Pancreas (tissue), 10 donors: Measurements from ENCODE around the gene GALNT10. TPM values are rescaled to one million over a fixed set of nuclear protein-coding genes. Genes with fewer than 3 reads are reported as not detected.

Source experiments
- ATAC-seq, 4 donors: fragments of 200-7000 bp; cut with Tn5 transposase; one replicate each; pipeline versions ENCODE4 v1.8.0 to v1.9.1; 2020; ENCODE audit warnings: mild to moderate bottlenecking in 4 of 4, moderate library complexity in 4 of 4
- DNase-seq, 6 donors: peaks; one replicate each; pipeline ENCODE4 v3.0.0-alpha.2; 2020
- FAIRE-seq: peaks from 2 replicates; lab custom pipeline; 2012; peaks lifted over from hg19 to GRCh38; lab: Jason Lieb, UNC
- H3K27ac ChIP-seq, 4 donors: fragments of 200-600 bp; sonication (generic); 1 replicate in 3 of 4; 2 replicates in 1 of 4; pipeline versions ENCODE4 v1.5.0 to v1.8.0; 2020
- H3K27me3 ChIP-seq, 4 donors: fragments of 200-600 bp; one replicate each; pipeline ENCODE4 v1.8.0; 2021
- H3K36me3 ChIP-seq, 3 donors: fragments of 200-600 bp; sonication (generic) in 1 of 3; one replicate each; pipeline versions ENCODE4 v1.5.0 to v1.8.0; 2020 to 2021
- H3K4me1 ChIP-seq, 3 donors: fragments of 200-600 bp; one replicate each; pipeline ENCODE4 v1.8.0; 2021
- H3K4me3 ChIP-seq, 4 donors: fragments of 200-600 bp; sonication (generic) in 2 of 4; one replicate each; pipeline versions ENCODE4 v1.5.0 to v1.8.0; 2020 to 2021
- H3K9me3 ChIP-seq, 4 donors: fragments of 200-600 bp; one replicate each; pipeline ENCODE4 v1.8.0; 2021
- CTCF ChIP-seq, 4 donors: fragments of 200-600 bp; sonication (generic) in 3 of 4; IDR thresholded peaks; one replicate each; pipeline versions ENCODE4 v1.5.0 to v1.8.0; 2021; ENCODE audit warnings: antibody characterized with exemption in 4 of 4
- WGBS, 2 donors: extraction: QIAGEN DNeasy Blood & Tissue Kit; methylation state at CpG; one replicate each; pipeline ENCODE4 v1.1.7; 2013; 5-methylcytosine and 5-hydroxymethylcytosine counted together
- intact Hi-C, 3 donors: fragments of 100-400 bp; cut with DNase I; formaldehyde crosslinking; loops; one replicate each; pipeline versions ENCODE4 v1.11.1 to v1.14.2; 2022
- polyA plus RNA-seq, 2 donors: library from polyadenylated mRNA; stranded (reverse); fragments of 200-250 nt; gene quantifications; one replicate each; pipeline ENCODE4 v1.2.3, GENCODE V29; 2013
- total RNA-seq, 6 donors: library from RNA; stranded (reverse); fragmentation: NEBNext Ultra II Directional in 4 of 6; extraction: Animal tissue kit (Norgen Biotek cat#: 25700) in 4 of 6; gene quantifications; one replicate each; pipeline versions ENCODE4 v1.2.1 to v1.2.4, GENCODE V29; 2021 to 2023
- donor health status: healthy with polysubstance abuse.
- donor health status: DM: no; HTN: no; CAD: no; lungs with moderate emphysema.
- donor health status: DM: no; HTN: no; CAD: no.
- donor health status: control.
- donor health status: control.
- donor health status: Bipolar disorder and iron deficiency.
- donor health status: DM: yes; HTN: yes; CAD: no.
- donor health status: DM: no; HTN: no; CAD: no.
- donor health status: DM: no; HTN: no; CAD: no.
- donor health status: DM: yes; HTN: yes; CAD: no.

The GALNT10 gene
- total and polyA plus RNA-seq, 8 donors: 4.4 to 23.1 (median 13.4) TPM

GRCh38 chr5:154273963-154274827, 83.7 kb downstream of the GALNT10 start:
- no peaks in the 10 kb centered on the region for H3K9me3 ChIP-seq
- TF ChIP-seq CTCF (IDR thresholded peaks at IDR 0.05): no peak
- H3K27me3 ChIP-seq: no peaks in the 10 kb centered on the region
- no peak overlapping the region for H3K4me3 ChIP-seq
- no peak overlapping the region for H3K27ac ChIP-seq
- ATAC-seq (no peak), FAIRE-seq (no peak), DNase-seq (no peak)
- no peaks in the 10 kb centered on the region for H3K36me3 ChIP-seq
- 89 to 94% methylated on average over 2 of the region's 2 CpGs for WGBS, 2 donors
- peaks cover 10 to 21% (median 11%) of the 10 kb centered on the region in 3 donors for H3K4me1 ChIP-seq
- intact Hi-C loops: no loop called here

GRCh38 chr5:154274828-154275185, 84.3 kb downstream of the GALNT10 start:
- H3K27me3 ChIP-seq: no peaks in the 10 kb centered on the region
- H3K36me3 ChIP-seq: no peaks in the 10 kb centered on the region
- H3K9me3 ChIP-seq: no peaks in the 10 kb centered on the region
- H3K27ac ChIP-seq: no peak overlapping the region
- TF ChIP-seq CTCF (IDR thresholded peaks at IDR 0.05): no peak
- 62 to 72% methylated on average over 4 of the region's 4 CpGs for WGBS, 2 donors
- ATAC-seq (no peak), FAIRE-seq (no peak), DNase-seq (no peak)
- no peak overlapping the region for H3K4me3 ChIP-seq
- H3K4me1 ChIP-seq: peaks cover 10 to 21% (median 11%) of the 10 kb centered on the region in 3 donors
- intact Hi-C loops: no loop called here

GRCh38 chr5:154275566-154275965, 85.0 kb downstream of the GALNT10 start:
- Histone ChIP-seq H3K4me3 (no peak overlapping the region), H3K9me3 (no peaks in the 10 kb centered on the region), H3K4me1 (peaks cover 10 to 21% (median 11%) of the 10 kb centered on the region in 3 donors), H3K36me3 (no peaks in the 10 kb centered on the region), H3K27ac (no peak overlapping the region), H3K27me3 (no peaks in the 10 kb centered on the region)
- no peak for FAIRE-seq
- intact Hi-C loops: no loop called here
- ATAC-seq: no peak
- WGBS, 2 donors: 87 to 91% methylated on average over 3 of the region's 3 CpGs
- DNase-seq: no peak
- TF ChIP-seq CTCF (IDR thresholded peaks at IDR 0.05): no peak

- TF ChIP-seq CTCF (IDR thresholded peaks at IDR 0.05): no peak
- H3K27me3 ChIP-seq: no peaks in the 10 kb centered on the region
- FAIRE-seq: no peak
- no peak overlapping the region for H3K27ac ChIP-seq
- H3K36me3 ChIP-seq: no peaks in the 10 kb centered on the region
- no peak for DNase-seq
- H3K4me3 ChIP-seq: no peak overlapping the region
- H3K9me3 ChIP-seq: no peaks in the 10 kb centered on the region
- ATAC-seq: no peak
- intact Hi-C loops: no loop called here
- 62 to 72% methylated on average over 5 of the region's 5 CpGs for WGBS, 2 donors
- peaks cover 10 to 21% (median 11%) of the 10 kb centered on the region in 3 donors for H3K4me1 ChIP-seq
Observed at GRCh38 chr5:154276261-154276972, 85.9 kb downstream of the GALNT10 start.
